ENCODE results near the gene CAMK2D. TPM values are rescaled to one million over a fixed set of nuclear protein-coding genes. Genes with fewer than 3 reads are reported as not detected.

Gene CAMK2D
- total RNA-seq, 1 experiment from 2014 or later = 7.1 TPM

- CTCF ChIA-PET = no interaction called here
- DNase-seq = no peak
- Histone ChIP-seq H3K27me3 (ENCODE audit: insufficient read depth, low read depth) (no peaks in the 10 kb centered on the region; the same call in 1 of the 2 replicates), H3F3A (ENCODE audit: insufficient read depth, low read depth) (peaks cover 17% of the 10 kb centered on the region; the same call in 1 of the 2 replicates), H3K36me3 (ENCODE audit: low read depth) (no peaks in the 10 kb centered on the region), H3K27ac (no peak overlapping the region), H3K4me3 (no peak overlapping the region), H3K9me2 (ENCODE audit: insufficient read depth) (no peaks in the 10 kb centered on the region), H2AFZ (no peak overlapping the region), H3K79me2 (ENCODE audit: low read depth) (no peaks in the 10 kb centered on the region), H3K9me3 (ENCODE audit: insufficient read depth, low read depth) (no peaks in the 10 kb centered on the region), H4K20me1 (ENCODE audit: insufficient read depth) (no peaks in the 10 kb centered on the region), H3K4me1 (replicated peaks; ENCODE audit: insufficient read depth) (peaks cover 34% of the 10 kb centered on the region), H3K4me2 (no peak overlapping the region)
- TF ChIP-seq EZH2 (IDR thresholded peaks at IDR 0.05; ENCODE audit: low read depth) (no peak), CTCF (conservative IDR thresholded peaks at IDR 0.05) (no peak)
- intact Hi-C loops (cut with micrococcal nuclease; ENCODE audit: unreplicated experiment) = no loop called here
- no TSS peak for BruUV-seq (replicated peaks)
- POLR2A ChIA-PET (ENCODE audit: unreplicated experiment) = no interaction called here
Observed at GRCh38 chr4:113643505-113643904, 118.0 kb downstream of the CAMK2D start.

- H3K4me1 ChIP-seq (replicated peaks; ENCODE audit: insufficient read depth) = peaks cover 25% of the 10 kb centered on the region
- CTCF ChIA-PET = no interaction called here
- TF ChIP-seq CTCF (conservative IDR thresholded peaks at IDR 0.05) (no peak), EZH2 (IDR thresholded peaks at IDR 0.05; ENCODE audit: low read depth) (no peak)
Observed at GRCh38 chr4:113641025-113641431, 120.5 kb downstream of the CAMK2D start.

GRCh38 chr4:113639326-113639725 is 122.2 kb downstream of the CAMK2D start:
- Histone ChIP-seq H3K4me2 (no peak overlapping the region), H3K4me3 (no peak overlapping the region), H4K20me1 (ENCODE audit: insufficient read depth) (0 out of 2 replicates have a peak, but pooled peaks cover 3% of the 10 kb centered on the region), H3K27ac (no peak overlapping the region), H3K4me1 (replicated peaks; ENCODE audit: insufficient read depth) (peaks cover 10% of the 10 kb centered on the region), H3K9me3 (ENCODE audit: insufficient read depth, low read depth) (no peaks in the 10 kb centered on the region), H2AFZ (no peak overlapping the region), H3K9me2 (ENCODE audit: insufficient read depth) (no peaks in the 10 kb centered on the region), H3K36me3 (ENCODE audit: low read depth) (no peaks in the 10 kb centered on the region), H3K27me3 (ENCODE audit: insufficient read depth, low read depth) (no peaks in the 10 kb centered on the region; the same call in 1 of the 2 replicates), H3F3A (ENCODE audit: insufficient read depth, low read depth) (no peaks in the 10 kb centered on the region), H3K79me2 (ENCODE audit: low read depth) (no peaks in the 10 kb centered on the region)
- ChIA-PET CTCF (interaction anchor here (0.5 kb wide), 1 partner anchor 22 kb away, joined by 3 read pairs; no protein-coding TSS in a partner anchor), POLR2A (ENCODE audit: unreplicated experiment) (no interaction called here)
- intact Hi-C loops (cut with micrococcal nuclease; ENCODE audit: unreplicated experiment) = no loop called here
- BruUV-seq (replicated peaks) = no TSS peak
- no peak for DNase-seq
- TF ChIP-seq EZH2 (IDR thresholded peaks at IDR 0.05; ENCODE audit: low read depth) (no peak), CTCF (conservative IDR thresholded peaks at IDR 0.05) (no peak)

More at GRCh38 chr4:113641025-113641431, 120.5 kb downstream of the CAMK2D start:
- no peak overlapping the region for H3K27ac ChIP-seq
- POLR2A ChIA-PET (ENCODE audit: unreplicated experiment) = no interaction called here
- no peak overlapping the region for H3K4me3 ChIP-seq
- H3K27me3 ChIP-seq (ENCODE audit: insufficient read depth, low read depth) = no peaks in the 10 kb centered on the region; the same call in 1 of the 2 replicates
- no peaks in the 10 kb centered on the region for H3K9me2 ChIP-seq (ENCODE audit: insufficient read depth)
- H3K79me2 ChIP-seq (ENCODE audit: low read depth) = no peaks in the 10 kb centered on the region
- no peak overlapping the region for H2AFZ ChIP-seq
- no peaks in the 10 kb centered on the region for H3K36me3 ChIP-seq (ENCODE audit: low read depth)
- no peaks in the 10 kb centered on the region for H3K9me3 ChIP-seq (ENCODE audit: insufficient read depth, low read depth)
- 0 out of 2 replicates have a peak, but pooled peaks cover 2% of the 10 kb centered on the region for H4K20me1 ChIP-seq (ENCODE audit: insufficient read depth)
- intact Hi-C loops (cut with micrococcal nuclease; ENCODE audit: unreplicated experiment) = no loop called here
- peaks cover 8% of the 10 kb centered on the region; the same call in 1 of the 2 replicates for H3F3A ChIP-seq (ENCODE audit: insufficient read depth, low read depth)
- BruUV-seq (replicated peaks) = no TSS peak
- DNase-seq = no peak
- H3K4me2 ChIP-seq = no peak overlapping the region

All from PC-9 (cell line).